H9 (cell line): ENCODE data around the gene MSMO1. TPM values are rescaled to one million over a fixed set of nuclear protein-coding genes. Genes with fewer than 3 reads are reported as not detected.

Source experiments
- DNase-seq: peaks from one replicate; pipeline ENCODE4 v3.0.0-alpha.2; 2017
- H2AFZ ChIP-seq: one replicate; pipeline ENCODE4 v1.6.1; 2013; ENCODE audit warnings: mild to moderate bottlenecking, low read length, control low read depth, moderate library complexity
- H2AK5ac ChIP-seq: 2 replicates; pipeline ENCODE4 v1.6.1; 2013; ENCODE audit warnings: low read length, control low read depth, mixed read lengths; ENCODE audit not compliant: insufficient read length
- H2BK120ac ChIP-seq: one replicate; pipeline ENCODE4 v1.6.1; 2013; ENCODE audit warnings: low read depth, mild to moderate bottlenecking, low read length, control low read depth, inconsistent platforms; ENCODE audit not compliant: poor library complexity, severe bottlenecking
- H2BK12ac ChIP-seq: 2 replicates; pipeline ENCODE4 v1.6.1; 2013; ENCODE audit warnings: low read length, control low read depth, mixed read lengths, low read depth; ENCODE audit not compliant: insufficient read length
- H2BK15ac ChIP-seq: 2 replicates; pipeline ENCODE4 v1.6.1; 2013; ENCODE audit warnings: low read depth, low read length, control low read depth
- H2BK20ac ChIP-seq: one replicate; pipeline ENCODE4 v1.6.1; 2013; ENCODE audit warnings: low read depth, mild to moderate bottlenecking, low read length, control low read depth, inconsistent platforms; ENCODE audit not compliant: poor library complexity, severe bottlenecking
- H2BK5ac ChIP-seq: 2 replicates; pipeline ENCODE4 v1.6.1; 2013; ENCODE audit warnings: low read length, control low read depth, mixed read lengths; ENCODE audit not compliant: insufficient read length
- H3K14ac ChIP-seq: 2 replicates; pipeline ENCODE4 v1.6.1; 2013; ENCODE audit warnings: low read length, control low read depth; ENCODE audit not compliant: insufficient read depth
- H3K18ac ChIP-seq: 2 replicates; pipeline ENCODE4 v1.6.1; 2013; ENCODE audit warnings: low read depth, mild to moderate bottlenecking, mixed read lengths, low read length, control low read depth; ENCODE audit not compliant: insufficient read length
- H3K23ac ChIP-seq: 2 replicates; pipeline ENCODE4 v1.6.1; 2013; ENCODE audit warnings: low read length, control low read depth, mixed read lengths, low read depth; ENCODE audit not compliant: insufficient read length
- H3K23me2 ChIP-seq: 2 replicates; pipeline ENCODE4 v1.6.1; 2013; ENCODE audit warnings: low read depth, mild to moderate bottlenecking, mixed read lengths, low read length, control low read depth; ENCODE audit not compliant: insufficient read length, poor library complexity, severe bottlenecking
- H3K27ac ChIP-seq: 2 replicates; pipeline ENCODE4 v1.5.1; 2013; ENCODE audit warnings: low read length, control low read depth, mixed read lengths, low read depth; ENCODE audit not compliant: insufficient read length
- H3K27me3 ChIP-seq: 2 replicates; pipeline ENCODE4 v1.6.1; 2013; ENCODE audit warnings: low read length, control low read depth, inconsistent platforms; ENCODE audit not compliant: insufficient read depth
- H3K4ac ChIP-seq: 2 replicates; pipeline ENCODE4 v1.6.1; 2013; ENCODE audit warnings: low read depth, mild to moderate bottlenecking, control low read depth, inconsistent platforms, low read length, moderate library complexity
- H3K4me1 ChIP-seq: 2 replicates; pipeline ENCODE4 v1.6.1; 2013; ENCODE audit warnings: low read length, control low read depth, inconsistent platforms; ENCODE audit not compliant: insufficient read depth
- H3K4me2 ChIP-seq: 2 replicates; pipeline ENCODE4 v1.6.1; 2013; ENCODE audit warnings: low read length, control low read depth, mixed read lengths; ENCODE audit not compliant: insufficient read length, insufficient read depth
- H3K56ac ChIP-seq: 2 replicates; pipeline ENCODE4 v1.6.1; 2013; ENCODE audit warnings: low read depth, mild to moderate bottlenecking, mixed read lengths, low read length, control low read depth; ENCODE audit not compliant: insufficient read length
- H3K79me1 ChIP-seq: 2 replicates; pipeline ENCODE4 v1.6.1; 2013; ENCODE audit warnings: low read depth, mild to moderate bottlenecking, moderate library complexity, low read length, control low read depth, inconsistent platforms; ENCODE audit not compliant: insufficient read depth, poor library complexity, severe bottlenecking
- H3K79me2 ChIP-seq: 2 replicates; pipeline ENCODE4 v1.6.1; 2013; ENCODE audit warnings: low read length, control low read depth, inconsistent platforms; ENCODE audit not compliant: insufficient read depth
- H3K9ac ChIP-seq: 2 replicates; pipeline ENCODE4 v1.6.1; 2013; ENCODE audit warnings: low read length, control low read depth, mixed read lengths; ENCODE audit not compliant: insufficient read length; ENCODE audit errors: extremely low read depth
- H3K9me3 ChIP-seq: one replicate; pipeline ENCODE4 v1.6.1; 2013; ENCODE audit warnings: low read depth, low read length, inconsistent platforms; ENCODE audit not compliant: control insufficient read depth
- H3T11ph ChIP-seq: one replicate; pipeline ENCODE4 v1.6.1; 2013; ENCODE audit warnings: mild to moderate bottlenecking, low read length, control low read depth, inconsistent platforms
- H4K20me1 ChIP-seq: one replicate; pipeline ENCODE4 v1.6.1; 2013; ENCODE audit not compliant: control insufficient read depth, insufficient read length, insufficient read depth
- H4K5ac ChIP-seq: 2 replicates; pipeline ENCODE4 v1.6.1; 2013; ENCODE audit warnings: low read depth, mild to moderate bottlenecking, mixed read lengths, low read length, control low read depth; ENCODE audit not compliant: insufficient read length
- H4K8ac ChIP-seq: replicated peaks from 2 replicates; pipeline ENCODE4 v1.6.1; 2013; ENCODE audit warnings: low read length, control low read depth, mixed read lengths, low read depth; ENCODE audit not compliant: insufficient read length
- H4K91ac ChIP-seq: 2 replicates; pipeline ENCODE4 v1.6.1; 2013; ENCODE audit warnings: low read depth, mild to moderate bottlenecking, moderate library complexity, mixed read lengths, low read length, control low read depth; ENCODE audit not compliant: insufficient read length
- H3K27ac Mint-ChIP-seq, 3 experiments: 2 replicates in 2 of 3; 3 replicates in 1 of 3; pipeline ENCODE4 v1.8.0; 2020 to 2021; ENCODE audit warnings: mixed read lengths in 3 of 3, mild to moderate bottlenecking in 1 of 3, moderate library complexity in 1 of 3
- H3K27me3 Mint-ChIP-seq: 2 replicates; pipeline ENCODE4 v1.8.0; 2021; ENCODE audit warnings: low read depth, mild to moderate bottlenecking, moderate library complexity, mixed read lengths
- H3K36me3 Mint-ChIP-seq, 3 experiments: 2 replicates in 2 of 3; 3 replicates in 1 of 3; pipeline ENCODE4 v1.8.0; 2020 to 2021; ENCODE audit warnings: low read depth in 3 of 3, mixed read lengths in 3 of 3; ENCODE audit not compliant: insufficient read depth in 1 of 3
- H3K4me1 Mint-ChIP-seq, 2 experiments: 2 replicates each; pipeline ENCODE4 v1.8.0; 2020; ENCODE audit warnings: mixed read lengths in 2 of 2
- H3K4me3 Mint-ChIP-seq, 2 experiments: 2 replicates in 1 of 2; 3 replicates in 1 of 2; pipeline ENCODE4 v1.8.0; 2020 to 2021; ENCODE audit warnings: mild to moderate bottlenecking in 2 of 2, mixed read lengths in 2 of 2, moderate library complexity in 1 of 2
- H3K9me3 Mint-ChIP-seq, 2 experiments: 2 replicates in 1 of 2; 3 replicates in 1 of 2; pipeline ENCODE4 v1.8.0; 2020; ENCODE audit warnings: mild to moderate bottlenecking in 2 of 2, mixed read lengths in 2 of 2, moderate library complexity in 1 of 2
- WGBS: extraction: QIAGEN DNeasy Blood & Tissue Kit; methylation state at CpG from one replicate; pipeline ENCODE4 v1.1.7; 2013; ENCODE audit warnings: missing lambda C conversion rate, low lambda C conversion rate, mixed read lengths; ENCODE audit not compliant: insufficient read length; ENCODE audit errors: extremely low coverage; 5-methylcytosine and 5-hydroxymethylcytosine counted together
- total RNA-seq: library from RNA; stranded (reverse); gene quantifications from 2 replicates; pipeline ENCODE4 v1.2.1, GENCODE V29; 2021
- TF ChIP-seq, protein P1 (sequence below): fragments of 200-600 bp; sonication (generic); conservative IDR thresholded peaks from 3 replicates; pipeline ENCODE4 v1.8.0; 2021; ENCODE audit warnings: antibody characterized with exemption, mild to moderate bottlenecking

The MSMO1 gene
- total RNA-seq, 1 experiment from 2014 or later: 79.3 TPM

DNA sequence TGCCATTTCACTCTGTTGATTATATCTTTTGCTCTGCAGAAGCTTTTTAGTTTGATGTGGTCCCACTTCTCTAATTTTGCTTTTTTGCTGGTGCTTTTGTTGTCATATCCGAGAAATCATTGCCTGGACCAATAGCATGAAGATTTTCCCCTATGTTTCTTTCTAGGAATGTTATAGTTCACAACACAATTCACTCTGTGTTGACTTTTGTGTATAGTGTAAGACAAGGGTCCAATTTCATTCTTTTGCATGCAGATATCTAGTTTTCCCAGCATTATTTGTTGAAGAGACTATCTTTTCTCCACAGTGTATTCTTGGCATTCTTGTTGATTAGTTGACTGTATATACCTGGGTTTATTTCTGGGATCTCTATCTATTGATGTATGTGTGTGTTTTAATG is 43.1 kb downstream of the MSMO1 start:
- Mint-ChIP-seq H3K4me3 (no peak overlapping the region), H3K9me3 (no peaks in the 10 kb centered on the region), H3K27me3 (peaks cover 2% of the 10 kb centered on the region; the same call in 1 of the 2 replicates), H3K27ac (no peak overlapping the region), H3K36me3 (no peaks in the 10 kb centered on the region), H3K4me1 (peaks cover 7 to 12% of the 10 kb centered on the region in 2 experiments)
- Histone ChIP-seq H2BK12ac (no peak overlapping the region), H3K79me2 (no peaks in the 10 kb centered on the region), H4K91ac (no peak overlapping the region), H3K27me3 (no peaks in the 10 kb centered on the region), H3K4me2 (no peak overlapping the region), H3K27ac (no peak overlapping the region), H3K18ac (no peak overlapping the region), H3K4ac (no peak overlapping the region), H2AK5ac (no peak overlapping the region), H2BK15ac (no peak overlapping the region), H2BK5ac (no peak overlapping the region), H3K79me1 (no peaks in the 10 kb centered on the region), H3T11ph (no peak overlapping the region), H4K5ac (no peak overlapping the region), H3K56ac (no peak overlapping the region), H2BK120ac (no peak overlapping the region), H3K4me1 (peaks cover 9% of the 10 kb centered on the region; the same call in 1 of the 2 replicates), H4K8ac (no peak overlapping the region), H3K23ac (no peak overlapping the region), H2BK20ac (no peak overlapping the region), H3K9ac (no peak overlapping the region), H3K23me2 (no peaks in the 10 kb centered on the region), H3K14ac (no peak overlapping the region), H2AFZ (no peak overlapping the region), H3K9me3 (no peaks in the 10 kb centered on the region), H4K20me1 (no peaks in the 10 kb centered on the region)
- TF ChIP-seq, protein P1, sequence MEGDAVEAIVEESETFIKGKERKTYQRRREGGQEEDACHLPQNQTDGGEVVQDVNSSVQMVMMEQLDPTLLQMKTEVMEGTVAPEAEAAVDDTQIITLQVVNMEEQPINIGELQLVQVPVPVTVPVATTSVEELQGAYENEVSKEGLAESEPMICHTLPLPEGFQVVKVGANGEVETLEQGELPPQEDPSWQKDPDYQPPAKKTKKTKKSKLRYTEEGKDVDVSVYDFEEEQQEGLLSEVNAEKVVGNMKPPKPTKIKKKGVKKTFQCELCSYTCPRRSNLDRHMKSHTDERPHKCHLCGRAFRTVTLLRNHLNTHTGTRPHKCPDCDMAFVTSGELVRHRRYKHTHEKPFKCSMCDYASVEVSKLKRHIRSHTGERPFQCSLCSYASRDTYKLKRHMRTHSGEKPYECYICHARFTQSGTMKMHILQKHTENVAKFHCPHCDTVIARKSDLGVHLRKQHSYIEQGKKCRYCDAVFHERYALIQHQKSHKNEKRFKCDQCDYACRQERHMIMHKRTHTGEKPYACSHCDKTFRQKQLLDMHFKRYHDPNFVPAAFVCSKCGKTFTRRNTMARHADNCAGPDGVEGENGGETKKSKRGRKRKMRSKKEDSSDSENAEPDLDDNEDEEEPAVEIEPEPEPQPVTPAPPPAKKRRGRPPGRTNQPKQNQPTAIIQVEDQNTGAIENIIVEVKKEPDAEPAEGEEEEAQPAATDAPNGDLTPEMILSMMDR: no peak
- no peak for DNase-seq
- WGBS: no CpG with 5 or more reads among the region's 1 CpG
